Ecto neural progenitor cell (in vitro differentiated cells): ENCODE data around the gene CFAP119.
A peak's percentile ranks its signal among the peaks of the same experiment; 100 is the strongest.
"Not testable (repeated sequence)": the region's sequence is repeated elsewhere in the genome, so short reads cannot be mapped to it uniquely, and the experiment has no call there.

ENCODE experiments used
- DNase-seq: peaks from one replicate; pipeline ENCODE4 v3.0.0-alpha.2; 2018; ENCODE audit warnings: low spot score

CFAP119 gene

DNA sequence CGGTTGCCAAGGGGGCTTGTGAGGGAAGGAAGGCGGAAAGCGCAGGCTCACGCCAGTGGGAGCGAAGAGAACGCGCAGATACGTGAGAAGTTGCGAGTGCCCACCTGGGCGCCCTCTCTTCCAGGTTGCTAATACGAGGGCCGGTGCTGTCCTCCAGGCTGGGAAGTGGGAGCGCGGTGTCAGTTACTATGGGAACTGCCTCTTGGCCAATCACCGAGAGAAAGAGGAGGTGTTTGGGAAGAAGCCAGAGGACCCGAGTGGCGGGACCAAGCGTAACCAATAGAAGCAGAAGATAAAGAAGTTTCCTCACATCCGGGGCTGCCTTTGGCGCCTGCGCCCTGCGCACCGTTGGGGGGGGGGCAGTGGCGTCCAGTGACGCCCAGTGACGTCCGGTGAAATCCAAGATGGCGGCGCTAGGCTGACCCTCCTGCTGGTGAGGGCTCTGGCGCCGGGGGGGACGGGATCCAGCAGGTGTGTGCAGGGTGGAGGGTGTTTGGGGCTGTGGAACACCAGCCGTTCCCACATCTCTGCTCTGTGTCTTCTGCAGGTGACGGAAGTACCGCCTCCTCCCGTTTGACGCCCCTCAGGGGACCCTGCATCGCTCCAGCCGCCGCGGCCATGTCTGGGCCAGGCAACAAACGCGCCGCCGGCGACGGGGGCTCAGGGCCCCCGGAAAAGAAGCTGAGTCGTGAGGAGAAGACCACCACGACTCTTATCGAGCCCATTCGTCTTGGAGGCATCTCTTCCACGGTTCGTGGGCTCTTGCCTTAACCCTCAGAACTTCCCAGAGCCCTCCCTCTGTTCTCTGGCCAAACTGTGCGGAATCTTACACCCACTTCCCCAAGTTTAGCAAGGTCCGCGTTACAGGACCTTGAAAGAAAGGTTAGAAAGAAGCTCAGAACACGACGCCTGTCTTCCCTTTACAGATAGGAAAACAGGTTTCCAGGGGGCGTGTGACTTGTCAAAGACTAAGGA lies at the start of gene CFAP119, which contains the start of gene RNF40:
Gene CFAP119, minus strand, starts transcription at position 135 of the 975 bp plus-strand sequence. CDS start 314 bp downstream, outside the sequence.
Gene RNF40, plus strand, starts transcription at position 395 of the 975 bp plus-strand sequence. Its CDS starts 224 bp downstream, at position 619.
- peak; percentile 98 for DNase-seq

- not testable (repeated sequence) for DNase-seq
Measured at GRCh38 chr16:30809675-30810074, 47.8 kb upstream of the CFAP119 start.

- DNase-seq: not testable (repeated sequence)
Measured at GRCh38 chr16:30808890-30809426, 47.1 kb upstream of the CFAP119 start.

GRCh38 chr16:30808146-30808545 lies 46.3 kb upstream of the CFAP119 start:
- DNase-seq: no peak

DNA sequence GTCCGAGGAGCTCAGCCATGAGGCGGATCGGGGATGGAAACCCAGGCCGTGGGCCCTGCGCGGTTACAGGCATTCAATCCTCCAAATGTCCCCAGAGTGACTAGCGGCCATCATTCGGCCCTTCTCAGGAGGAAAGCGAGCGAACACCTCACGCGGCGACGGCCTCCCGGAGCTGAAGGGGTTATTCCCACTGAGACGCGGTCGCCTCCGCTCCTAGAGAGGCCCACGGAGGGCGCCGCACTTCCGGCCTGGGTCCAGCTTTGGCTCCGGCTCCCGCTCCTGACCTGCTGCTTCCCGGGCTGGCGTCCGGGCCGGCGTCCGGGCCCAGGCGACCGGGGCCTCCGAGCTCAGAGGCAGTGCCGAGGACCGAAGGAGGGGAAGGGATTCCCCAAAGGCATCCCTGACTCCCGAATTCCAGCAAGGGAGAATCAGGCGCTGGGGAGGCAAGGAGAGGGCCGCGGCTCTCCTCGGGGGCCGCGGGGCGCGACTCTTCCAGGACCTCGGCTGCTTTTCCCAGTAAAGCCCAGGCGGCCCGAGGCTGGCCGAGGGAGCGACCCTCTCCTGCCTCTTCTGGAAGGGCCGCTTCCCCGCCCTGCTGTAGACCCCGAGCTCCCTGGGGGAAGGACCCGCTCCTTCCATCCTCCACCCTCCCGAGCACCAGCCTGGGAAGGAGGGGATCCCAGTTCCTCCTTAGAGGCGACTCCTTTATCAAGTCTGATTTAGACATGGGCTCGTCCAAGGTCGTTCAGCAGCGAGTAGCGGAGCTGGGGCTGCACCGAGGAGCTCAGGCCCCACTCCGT lies 43.7 kb upstream of the CFAP119 start:
- peak; percentile 90 for DNase-seq

GRCh38 chr16:30805056-30805369 lies 43.2 kb upstream of the CFAP119 start:
- DNase-seq: peak; percentile 59

DNA sequence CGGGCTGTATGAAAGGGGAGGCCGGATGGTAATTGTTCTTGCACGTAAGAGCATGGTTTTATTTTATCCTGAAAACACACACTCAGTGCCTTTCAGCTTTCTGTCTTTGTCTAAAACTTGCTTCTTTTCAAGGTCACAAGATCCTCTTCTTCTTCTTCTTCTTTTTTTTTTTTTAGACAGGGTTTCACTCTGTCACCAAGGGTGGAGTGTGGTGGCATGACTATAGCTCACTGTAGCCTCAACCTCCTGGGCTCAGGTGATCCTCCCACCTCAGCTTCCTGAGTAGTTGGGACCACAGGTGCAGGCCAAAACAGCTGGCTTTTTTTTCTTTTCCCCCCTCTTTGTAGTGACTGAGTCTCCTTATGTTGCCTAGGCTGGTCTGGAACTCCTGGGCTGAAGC lies 41.1 kb upstream of the CFAP119 start:
- DNase-seq: no peak

DNA sequence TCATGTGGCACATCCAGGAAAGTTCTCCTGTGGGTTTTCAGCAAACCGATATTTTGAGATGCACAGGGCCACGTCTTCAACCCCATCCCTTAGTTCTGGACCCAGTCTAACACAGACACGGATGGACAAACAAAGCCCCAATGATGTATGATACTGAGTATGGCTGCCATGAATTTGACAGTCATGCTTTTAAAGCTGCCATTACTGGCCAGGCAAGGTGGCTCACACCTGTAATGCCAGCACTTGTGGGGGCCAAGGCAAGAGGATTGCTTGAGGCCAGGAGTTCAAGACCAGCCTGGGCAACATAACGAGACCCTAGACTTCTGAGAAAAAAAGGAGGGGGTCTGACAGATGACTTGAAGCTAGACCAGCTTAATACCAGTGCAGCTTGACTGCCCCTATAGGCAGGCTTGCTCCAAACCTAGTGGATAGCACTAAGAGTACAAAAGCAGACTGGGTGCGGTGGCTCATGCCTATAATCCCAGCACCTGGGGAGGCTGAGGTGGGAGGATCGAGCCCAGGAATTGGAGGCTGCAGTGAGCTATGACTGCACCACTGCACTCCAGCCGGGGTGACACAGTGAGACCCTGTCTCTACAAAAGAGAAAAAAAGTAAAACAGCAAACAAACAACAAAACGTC lies 35.9 kb upstream of the CFAP119 start:
- no peak for DNase-seq

- DNase-seq: no peak
Measured at GRCh38 chr16:30794634-30795033, 32.8 kb upstream of the CFAP119 start.

DNA sequence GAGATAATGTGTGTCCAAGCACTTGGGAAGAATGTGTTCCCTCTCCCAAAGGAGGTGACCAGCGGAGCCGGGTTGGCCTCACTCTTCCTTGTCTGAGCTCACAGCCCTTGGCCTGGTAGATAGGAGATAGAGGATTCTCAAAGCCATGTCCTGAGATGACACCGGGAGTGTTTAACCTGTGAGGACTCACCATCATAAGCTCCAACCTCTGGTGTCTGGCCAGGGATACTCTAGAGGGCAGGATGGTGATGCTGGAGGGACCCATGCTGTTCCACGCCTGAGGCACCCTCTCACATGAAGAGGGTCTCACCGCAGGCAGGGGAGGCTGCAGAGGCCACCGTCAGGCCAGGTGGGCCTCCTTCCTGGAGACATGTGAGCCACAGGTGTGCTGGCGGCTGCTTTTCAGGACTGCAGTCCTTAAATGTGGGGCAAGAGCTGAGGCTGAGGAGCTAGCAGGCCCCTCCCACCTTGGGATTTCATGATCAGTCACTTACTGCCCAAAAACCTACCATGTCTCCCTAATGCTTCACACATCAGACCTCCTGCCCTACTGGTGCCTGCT lies 31.7 kb upstream of the CFAP119 start:
- no peak for DNase-seq

DNA sequence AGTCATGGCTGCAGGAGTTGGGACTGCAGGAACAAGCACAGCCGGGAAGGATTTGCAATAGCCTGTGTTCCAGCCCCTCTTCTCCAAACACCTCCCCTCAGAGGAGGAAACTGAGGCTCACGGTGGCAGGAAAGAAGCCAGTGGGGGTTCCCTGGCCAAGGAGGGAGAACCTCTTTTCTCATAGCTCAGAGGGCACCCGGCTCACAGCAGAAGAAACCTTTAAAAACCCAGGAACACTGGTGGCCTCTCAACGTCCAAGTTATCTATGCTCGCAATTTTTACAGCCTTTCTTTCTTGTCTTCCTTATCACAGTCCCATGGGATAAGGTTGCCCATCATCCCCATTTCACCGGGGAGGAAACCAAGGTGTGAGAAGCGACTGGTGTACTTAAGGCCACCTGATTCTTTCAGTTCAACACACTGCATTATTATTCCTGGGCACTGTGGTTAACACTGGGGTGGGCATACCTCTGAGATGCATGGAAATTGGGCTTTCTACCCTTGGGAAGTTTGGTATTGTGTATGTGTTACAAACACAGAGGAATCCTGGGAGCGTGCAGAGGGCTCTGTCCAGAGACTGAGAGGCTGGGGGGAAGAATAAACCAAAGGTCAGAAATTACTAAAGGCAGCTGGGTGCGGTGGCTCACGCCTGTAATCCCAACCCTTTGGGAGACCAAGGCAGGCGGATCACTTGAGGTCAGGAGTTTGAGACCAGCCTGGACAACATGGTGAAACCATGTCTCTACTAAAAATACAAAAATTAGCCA lies 25.9 kb upstream of the CFAP119 start:
- DNase-seq: no peak

- DNase-seq: peak; percentile 86
Measured at GRCh38 chr16:30786936-30787612, 25.2 kb upstream of the CFAP119 start, which contains the start of gene ZNF629. Gene ZNF629, minus strand, starts transcription at chr16:30787205. Its CDS starts 2,723 bp downstream, at chr16:30784482.

GRCh38 chr16:30786115-30786935 lies 24.5 kb upstream of the CFAP119 start:
- DNase-seq: peak; percentile 70

GRCh38 chr16:30785126-30786106 lies 23.6 kb upstream of the CFAP119 start:
- no peak for DNase-seq

- no peak for DNase-seq
Measured at GRCh38 chr16:30784215-30784614, 22.4 kb upstream of the CFAP119 start.

GRCh38 chr16:30783280-30784109 lies 21.6 kb upstream of the CFAP119 start:
- DNase-seq: no peak
